Hair follicle dermal papilla cell (primary cell): Measurements from ENCODE around the gene SRI. TPM values are rescaled to one million over a fixed set of nuclear protein-coding genes. Genes with fewer than 3 reads are reported as not detected.

ENCODE experiments used
- total RNA-seq: library from RNA; depleted of rRNA; stranded (reverse); fragments of >200 nt; gene quantifications from 2 replicates; pipeline ENCODE4 v1.2.3, GENCODE V29; 2012

Gene SRI
- 64.3 and 65.6 TPM in 2 replicates for total RNA-seq

DNA sequence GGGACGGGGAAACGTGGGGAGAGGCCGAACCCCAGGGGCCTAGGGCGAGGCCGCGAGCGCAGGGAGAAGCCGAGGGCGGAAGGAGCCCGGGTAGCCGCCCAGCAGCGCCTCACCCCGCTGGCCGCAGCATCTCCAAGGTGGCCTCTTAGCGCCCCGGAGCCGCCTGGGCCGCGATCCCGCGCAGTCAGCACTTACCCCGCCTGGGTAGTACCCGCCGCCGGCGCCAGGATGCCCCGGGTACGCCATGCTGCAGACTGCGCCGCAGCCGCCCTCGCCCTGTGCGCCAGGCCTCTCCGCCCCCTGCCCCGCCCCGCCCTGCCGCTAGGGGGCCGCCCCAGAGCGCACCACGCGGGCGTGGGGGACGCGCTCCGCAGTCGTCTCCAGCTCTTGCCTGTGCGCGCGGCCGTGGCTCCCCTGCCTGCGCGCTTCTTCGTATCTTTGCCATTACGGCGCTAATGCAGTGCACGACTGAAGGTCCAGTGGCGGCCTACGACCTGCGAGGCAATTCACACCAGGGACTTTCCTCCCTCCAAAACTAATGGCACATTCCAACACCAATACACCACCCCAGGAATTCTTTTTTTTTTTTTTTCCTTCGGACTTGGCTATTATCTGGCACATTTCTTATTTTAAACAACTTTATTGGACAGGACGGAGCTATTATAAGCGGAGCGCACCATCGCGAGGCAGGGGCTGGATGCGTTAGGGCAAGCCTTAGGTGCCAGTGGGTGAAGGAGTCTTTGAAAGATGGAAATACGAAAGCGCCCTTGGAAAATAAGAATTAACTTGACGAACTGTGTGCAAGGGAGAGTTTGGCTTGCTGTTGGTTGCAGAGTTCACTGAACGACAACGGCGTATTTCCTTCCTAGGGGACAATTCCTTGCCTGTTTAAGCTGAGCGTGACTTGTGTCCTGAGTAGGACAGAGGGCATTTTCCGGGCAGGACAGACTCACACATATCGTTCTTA lies at the start of gene SRI:
TSS of gene SRI (minus strand) at position 258 of the 967 bp plus-strand sequence. CDS start at position 246, 12 bp downstream.

Other genes with a start within 250 kb of the SRI start
- 1.5 and 1.8 TPM in 2 replicates for gene STEAP4, start 86.9 kb upstream of the SRI start, total RNA-seq